NCI-H128 (cell line): Measurements from ENCODE around the gene SPSB2.
A peak's percentile ranks its signal among the peaks of the same experiment; 100 is the strongest.
"Not testable (repeated sequence)": the region's sequence is repeated elsewhere in the genome, so short reads cannot be mapped to it uniquely, and the experiment has no call there.

Experiments used
- DNase-seq: peaks from one replicate; lab custom pipeline; 2025; ENCODE audit not compliant: unreplicated experiment; lab: John Stamatoyannopoulos, UW

The SPSB2 gene

GRCh38 chr12:6873094-6874014 is at the start of gene SPSB2:
Gene SPSB2, minus strand, starts transcription at chr12:6873303. Its CDS starts 402 bp downstream, at chr12:6872901.
- DNase-seq = peak; percentile 95

- no peak for DNase-seq
Observed at GRCh38 chr12:6921996-6922946, 49.2 kb upstream of the SPSB2 start.

- no peak for DNase-seq
Observed at GRCh38 chr12:6921539-6921938, 48.4 kb upstream of the SPSB2 start.

- DNase-seq = no peak
Observed at GRCh38 chr12:6919588-6919987, 46.5 kb upstream of the SPSB2 start.

GRCh38 chr12:6917491-6918231 is 44.6 kb upstream of the SPSB2 start:
- no peak for DNase-seq

GRCh38 chr12:6916426-6917200 is 43.5 kb upstream of the SPSB2 start:
- DNase-seq = no peak

- no peak for DNase-seq
Observed at GRCh38 chr12:6915789-6916285, 42.7 kb upstream of the SPSB2 start.

GRCh38 chr12:6914947-6915788 is 42.1 kb upstream of the SPSB2 start:
- DNase-seq = no peak

- peak; percentile 81 for DNase-seq
Observed at GRCh38 chr12:6914246-6914946, 41.3 kb upstream of the SPSB2 start, which contains the start of gene ENO2. Gene ENO2, plus strand, starts transcription at chr12:6914580. Its CDS starts 1,253 bp downstream, at chr12:6915833.

GRCh38 chr12:6912164-6912935 is 39.2 kb upstream of the SPSB2 start:
- no peak for DNase-seq

GRCh38 chr12:6909421-6910145 is 36.5 kb upstream of the SPSB2 start:
- DNase-seq = no peak

GRCh38 chr12:6908141-6908540 is 35.0 kb upstream of the SPSB2 start:
- not testable (repeated sequence) for DNase-seq

GRCh38 chr12:6905414-6906040 is 32.4 kb upstream of the SPSB2 start:
- DNase-seq = no peak

GRCh38 chr12:6904280-6905276 is 31.5 kb upstream of the SPSB2 start, which contains the start of gene LRRC23:
Gene LRRC23, plus strand, starts transcription at chr12:6904822. Its CDS starts 812 bp downstream, at chr12:6905634.
- peak; percentile 99 for DNase-seq

GRCh38 chr12:6903722-6904121 is 30.6 kb upstream of the SPSB2 start:
- DNase-seq = no peak
